ENCODE data around the gene PHLDA2. TPM values are rescaled to one million over a fixed set of nuclear protein-coding genes. Genes with fewer than 3 reads are reported as not detected.
A peak's percentile ranks its signal among the peaks of the same experiment; 100 is the strongest.

PHLDA2 gene
- total RNA-seq, 1 experiment from 2014 or later: 101 TPM

DNA sequence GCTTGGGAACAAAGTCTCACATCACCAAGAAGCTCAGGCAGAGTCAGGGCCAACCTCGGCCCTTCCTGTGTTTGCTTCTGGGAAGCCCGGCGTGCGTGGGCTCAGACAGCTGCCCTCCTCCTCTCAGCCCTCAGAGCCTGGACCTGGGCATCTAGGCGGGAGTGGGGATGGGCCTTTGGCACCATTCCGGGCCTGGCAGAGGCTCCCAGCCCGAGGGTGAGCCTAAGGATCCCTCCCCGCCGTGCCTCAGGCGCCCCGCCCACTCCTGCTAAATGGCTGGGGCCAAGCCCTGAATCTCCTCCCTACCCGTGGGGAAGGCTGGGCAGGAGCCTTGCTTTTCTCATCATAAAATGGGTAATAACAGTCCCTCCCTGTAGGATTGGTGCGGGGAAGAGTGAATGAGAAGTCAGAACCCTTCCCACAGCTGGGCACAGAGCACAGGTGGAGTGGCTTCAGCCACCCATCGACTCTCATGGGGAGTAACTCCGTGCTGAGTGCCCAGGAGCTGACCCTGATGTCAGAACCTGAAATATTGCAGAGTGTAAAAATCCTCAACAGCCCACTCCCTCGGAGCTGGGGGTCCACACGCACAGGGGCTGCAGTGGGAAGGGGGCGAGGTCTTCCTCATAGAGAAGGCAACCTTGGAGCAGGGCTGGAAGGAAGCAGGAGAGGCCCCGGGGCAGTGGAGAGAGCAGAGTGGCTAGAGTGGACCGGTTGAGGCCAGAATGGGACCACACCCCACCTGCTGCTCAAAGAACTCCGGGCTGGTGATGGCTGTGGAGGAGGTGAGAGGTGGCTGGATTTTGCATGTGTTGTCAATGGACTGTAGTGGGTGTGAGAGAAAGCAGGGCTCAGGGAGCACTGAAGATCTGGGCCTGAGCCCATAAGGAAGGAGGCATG, 24.8 kb downstream of the PHLDA2 start:
- H3K9me2 ChIP-seq (replicated peaks; ENCODE audit: low read length): no peaks in the 10 kb centered on the region
- no peak overlapping the region; the same call in 1 of the 2 replicates for H3K4me2 ChIP-seq (ENCODE audit: low read length)
- DNase-seq (peak; percentile 16), ATAC-seq (peak; percentile 6; the same call in 1 of the 2 replicates)
- intact Hi-C loops (cut with micrococcal nuclease): no loop called here
- H3K27ac ChIP-seq (ENCODE audit: low read length): no peak overlapping the region
- no peaks in the 10 kb centered on the region for H4K20me1 ChIP-seq (ENCODE audit: low read length)
- H3K79me2 ChIP-seq (ENCODE audit: low read length): no peaks in the 10 kb centered on the region
- ChIA-PET CTCF (no interaction called here), POLR2A (ENCODE audit: unreplicated experiment) (no interaction called here)
- H2AFZ ChIP-seq (ENCODE audit: low read length): no peak overlapping the region
- no peaks in the 10 kb centered on the region for H3K36me3 ChIP-seq (ENCODE audit: low read depth, low read length)
- no peaks in the 10 kb centered on the region for H3K9me3 ChIP-seq (ENCODE audit: low read length)
- no TSS peak for BruUV-seq (replicated peaks)
- no peaks in the 10 kb centered on the region for H3F3A ChIP-seq (ENCODE audit: low read length, unreplicated experiment)
- no peak overlapping the region for H3K9ac ChIP-seq (ENCODE audit: low read length)
- H3K27me3 ChIP-seq (ENCODE audit: low read length): no peaks in the 10 kb centered on the region
- H3K4me3 ChIP-seq (ENCODE audit: low read length): no peak overlapping the region
- TF ChIP-seq CTCF (conservative IDR thresholded peaks at IDR 0.05; ENCODE audit: low read depth, low read length): no peak
- no peak for TF ChIP-seq EZH2phosphoT487 (IDR thresholded peaks at IDR 0.05; ENCODE audit: borderline replicate concordance, low read length)
- TF ChIP-seq EZH2 (IDR thresholded peaks at IDR 0.05; ENCODE audit: low read length, unreplicated experiment): no peak
- peaks cover 32% of the 10 kb centered on the region for H3K4me1 ChIP-seq (ENCODE audit: insufficient read depth, low read length)

DNA sequence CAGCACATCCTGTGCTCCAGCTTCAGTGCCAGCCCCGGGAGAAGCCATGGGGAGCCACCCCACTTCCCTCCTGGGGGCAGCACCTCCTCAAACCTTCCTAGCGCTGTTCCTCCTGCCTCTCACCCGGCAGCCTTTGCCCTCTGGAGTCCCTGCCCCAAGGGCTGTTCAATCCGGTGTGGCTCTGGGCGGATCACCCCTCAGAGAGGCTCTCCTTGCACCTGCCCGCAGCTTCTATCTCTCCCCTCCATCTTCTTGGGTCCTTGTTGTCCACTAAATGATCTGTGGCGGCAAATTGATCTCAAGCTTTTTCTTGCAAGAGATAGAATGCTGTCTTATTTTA, 25.6 kb downstream of the PHLDA2 start:
- H3K9ac ChIP-seq (ENCODE audit: low read length): no peak overlapping the region
- ChIA-PET CTCF (interaction anchor here (1.0 kb wide), 1 partner anchor 26 kb away, joined by 3 read pairs; no protein-coding TSS in a partner anchor), POLR2A (ENCODE audit: unreplicated experiment) (no interaction called here)
- H3K27ac ChIP-seq (ENCODE audit: low read length): no peak overlapping the region
- no peaks in the 10 kb centered on the region for H3K79me2 ChIP-seq (ENCODE audit: low read length)
- H3K36me3 ChIP-seq (ENCODE audit: low read depth, low read length): no peaks in the 10 kb centered on the region
- H3K9me3 ChIP-seq (ENCODE audit: low read length): no peaks in the 10 kb centered on the region
- no peak overlapping the region for H3K4me3 ChIP-seq (ENCODE audit: low read length)
- DNase-seq: no peak
- no TSS peak for BruUV-seq (replicated peaks)
- H3F3A ChIP-seq (ENCODE audit: low read length, unreplicated experiment): no peaks in the 10 kb centered on the region
- no peak for ATAC-seq
- no peaks in the 10 kb centered on the region for H3K9me2 ChIP-seq (replicated peaks; ENCODE audit: low read length)
- no peaks in the 10 kb centered on the region for H4K20me1 ChIP-seq (ENCODE audit: low read length)
- no peak overlapping the region for H2AFZ ChIP-seq (ENCODE audit: low read length)
- H3K4me1 ChIP-seq (ENCODE audit: insufficient read depth, low read length): peaks cover 39% of the 10 kb centered on the region
- TF ChIP-seq CTCF (conservative IDR thresholded peaks at IDR 0.05; ENCODE audit: low read depth, low read length) (no peak), EZH2 (IDR thresholded peaks at IDR 0.05; ENCODE audit: low read length, unreplicated experiment) (no peak), EZH2phosphoT487 (IDR thresholded peaks at IDR 0.05; ENCODE audit: borderline replicate concordance, low read length) (no peak)
- intact Hi-C loops (cut with micrococcal nuclease): no loop called here
- no peak overlapping the region for H3K4me2 ChIP-seq (ENCODE audit: low read length)
- H3K27me3 ChIP-seq (ENCODE audit: low read length): no peaks in the 10 kb centered on the region
